Natural killer cell (primary cell): ENCODE measurements around the gene TMCC1. TPM values are rescaled to one million over a fixed set of nuclear protein-coding genes. Genes with fewer than 3 reads are reported as not detected.

Experiments
- ATAC-seq, 3 donors: fragments of 150-1000 bp in 2 of 3; fragments of 200-7000 bp in 1 of 3; cut with Tn5 transposase; 1 replicate in 1 of 3; 2 replicates in 2 of 3; pipeline ENCODE4 v1.10.0; 2021; ENCODE audit warnings: mild to moderate bottlenecking in 2 of 3, moderate library complexity in 2 of 3
- DNase-seq, 2 donors: peaks; one replicate each; pipeline versions ENCODE4 v3.0.0 to v3.0.0-alpha.2; 2013 to 2021; ENCODE audit warnings: mixed read lengths in 1 of 2
- H3K27ac ChIP-seq: one replicate; pipeline ENCODE4 v1.5.1; 2013; ENCODE audit warnings: mild to moderate bottlenecking, low read length
- H3K27me3 ChIP-seq: one replicate; pipeline ENCODE4 v1.6.1; 2013; ENCODE audit warnings: low read length; ENCODE audit not compliant: control insufficient read depth, insufficient read depth
- H3K36me3 ChIP-seq: one replicate; pipeline ENCODE4 v1.6.1; 2013; ENCODE audit warnings: low read length; ENCODE audit not compliant: control insufficient read depth, insufficient read depth
- H3K4me1 ChIP-seq: one replicate; pipeline ENCODE4 v1.6.1; 2013; ENCODE audit warnings: low read length; ENCODE audit not compliant: control insufficient read depth, insufficient read depth
- H3K4me3 ChIP-seq: one replicate; pipeline ENCODE4 v1.5.1; 2013; ENCODE audit warnings: low read length
- H3K9me3 ChIP-seq: one replicate; pipeline ENCODE4 v1.6.1; 2013; ENCODE audit warnings: low read length; ENCODE audit not compliant: control insufficient read depth, insufficient read depth
- H3K27ac Mint-ChIP-seq, 2 donors: one replicate each; pipeline ENCODE4 v1.8.0; 2022; ENCODE audit warnings: mild to moderate bottlenecking in 2 of 2, mixed read lengths in 2 of 2, moderate library complexity in 1 of 2
- H3K27me3 Mint-ChIP-seq, 2 donors: one replicate each; pipeline ENCODE4 v1.8.0; 2022; ENCODE audit warnings: low read depth in 2 of 2, mixed read lengths in 2 of 2
- H3K36me3 Mint-ChIP-seq: one replicate; pipeline ENCODE4 v1.8.0; 2022; ENCODE audit warnings: mixed read lengths
- H3K4me1 Mint-ChIP-seq, 2 donors: one replicate each; pipeline ENCODE4 v1.8.0; 2022; ENCODE audit warnings: mixed read lengths in 2 of 2
- H3K4me3 Mint-ChIP-seq: one replicate; pipeline ENCODE4 v1.8.0; 2022; ENCODE audit warnings: mild to moderate bottlenecking, moderate library complexity, mixed read lengths
- H3K9me3 Mint-ChIP-seq, 2 donors: one replicate each; pipeline ENCODE4 v1.8.0; 2022; ENCODE audit warnings: mixed read lengths in 2 of 2
- CTCF ChIP-seq: fragments of 200-600 bp; IDR thresholded peaks from one replicate; pipeline ENCODE4 v1.8.0; 2022; ENCODE audit warnings: antibody characterized with exemption
- WGBS: methylation state at CpG from one replicate; pipeline ENCODE4 v1.1.7; 2013; ENCODE audit warnings: missing lambda C conversion rate; ENCODE audit not compliant: insufficient coverage; 5-methylcytosine and 5-hydroxymethylcytosine counted together
- intact Hi-C: fragments of 100-400 bp; cut with micrococcal nuclease; formaldehyde crosslinking; loops from one replicate; pipeline ENCODE4 v1.14.2; 2022
- total RNA-seq, 4 donors: library from RNA; stranded (reverse); fragments of 120-200 nt in 1 of 4; gene quantifications; one replicate each; pipeline versions ENCODE4 v1.2.3 to v1.2.4, GENCODE V29; 2013 to 2022

Gene TMCC1
- total RNA-seq, 3 donors from 2014 or later (not counting 1 experiment from before 2014, with no cell fraction given): 26.4 to 36.7 (median 31.7) TPM

GRCh38 chr3:129837065-129837642 is 56.4 kb downstream of the TMCC1 start:
- Histone ChIP-seq H3K36me3 (no peaks in the 10 kb centered on the region), H3K4me1 (no peaks in the 10 kb centered on the region), H3K27ac (no peak overlapping the region), H3K27me3 (no peaks in the 10 kb centered on the region), H3K9me3 (no peaks in the 10 kb centered on the region), H3K4me3 (no peak overlapping the region)
- TF ChIP-seq CTCF: no peak
- Mint-ChIP-seq H3K36me3 (peaks cover 8% of the 10 kb centered on the region), H3K9me3 (no peaks in the 10 kb centered on the region), H3K27ac (no peak overlapping the region), H3K4me3 (no peak overlapping the region), H3K27me3 (no peaks in the 10 kb centered on the region), H3K4me1 (peaks cover 15 to 18% of the 10 kb centered on the region in 2 donors)
- DNase-seq: no peak
- intact Hi-C loops: no loop called here
- no peak for ATAC-seq
- 86% methylated on average over 1 of the region's 2 CpGs for WGBS

GRCh38 chr3:129836381-129837064 is 57.0 kb downstream of the TMCC1 start:
- no CpG with 5 or more reads among the region's 2 CpGs for WGBS
- H3K4me3 Mint-ChIP-seq: no peak overlapping the region
- no peak for DNase-seq
- TF ChIP-seq CTCF: no peak
- no peak for ATAC-seq
- no peaks in the 10 kb centered on the region for H3K9me3 ChIP-seq
- H3K4me1 ChIP-seq: no peaks in the 10 kb centered on the region
- no peaks in the 10 kb centered on the region for H3K9me3 Mint-ChIP-seq
- no peaks in the 10 kb centered on the region for H3K27me3 Mint-ChIP-seq
- no peak overlapping the region for H3K4me3 ChIP-seq
- no peaks in the 10 kb centered on the region for H3K27me3 ChIP-seq
- intact Hi-C loops: no loop called here
- no peaks in the 10 kb centered on the region for H3K36me3 ChIP-seq
- H3K27ac ChIP-seq: no peak overlapping the region
- H3K4me1 Mint-ChIP-seq: peaks cover 18% of the 10 kb centered on the region in 2 donors
- H3K27ac Mint-ChIP-seq: no peak overlapping the region
- H3K36me3 Mint-ChIP-seq: peaks cover 8% of the 10 kb centered on the region

GRCh38 chr3:129835198-129835597 is 58.3 kb downstream of the TMCC1 start:
- Mint-ChIP-seq H3K9me3 (no peaks in the 10 kb centered on the region), H3K4me1 (peaks cover 18% of the 10 kb centered on the region in 2 donors), H3K27me3 (no peaks in the 10 kb centered on the region), H3K4me3 (no peak overlapping the region), H3K36me3 (peaks cover 8% of the 10 kb centered on the region), H3K27ac (no peak overlapping the region)
- Histone ChIP-seq H3K36me3 (no peaks in the 10 kb centered on the region), H3K9me3 (no peaks in the 10 kb centered on the region), H3K4me1 (no peaks in the 10 kb centered on the region), H3K27me3 (no peaks in the 10 kb centered on the region), H3K27ac (no peak overlapping the region), H3K4me3 (no peak overlapping the region)
- no CpG with 5 or more reads among the region's 2 CpGs for WGBS
- DNase-seq (no peak), ATAC-seq (no peak)
- intact Hi-C loops: no loop called here
- TF ChIP-seq CTCF: no peak
